HG02610 (cell line): ENCODE results near the gene HMGCR.

Source experiments
- ATAC-seq: cut with Tn5 transposase; IDR thresholded peaks from one replicate; pipeline ENCODE4 v1.9.1; 2021; ENCODE audit warnings: mild to moderate bottlenecking, moderate library complexity; ENCODE audit not compliant: unreplicated experiment

Gene HMGCR

GRCh38 chr5:75380099-75380498 lies 43.1 kb downstream of the HMGCR start:
- ATAC-seq, result no peak

DNA sequence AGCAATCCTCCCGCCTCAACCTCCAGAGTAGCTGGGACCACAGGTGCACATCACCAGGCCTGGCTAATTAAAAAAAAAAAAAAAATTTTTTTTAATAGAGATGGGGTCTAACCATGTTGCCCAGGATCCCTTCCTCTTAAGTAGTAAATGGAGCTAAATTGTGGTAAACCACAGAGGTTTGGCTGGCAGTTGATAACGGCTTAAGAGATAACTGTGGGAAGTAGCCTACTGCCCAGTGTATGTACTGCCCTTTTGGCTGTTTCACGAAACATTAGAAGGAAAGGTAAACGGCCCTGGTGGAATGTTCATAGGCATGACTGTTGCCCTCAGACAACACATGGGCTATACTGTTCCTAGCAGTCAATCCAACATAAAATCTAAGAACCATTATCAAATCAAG lies 44.4 kb downstream of the HMGCR start:
- ATAC-seq, result no peak

GRCh38 chr5:75384218-75384617 lies 47.2 kb downstream of the HMGCR start:
- ATAC-seq, result no peak

DNA sequence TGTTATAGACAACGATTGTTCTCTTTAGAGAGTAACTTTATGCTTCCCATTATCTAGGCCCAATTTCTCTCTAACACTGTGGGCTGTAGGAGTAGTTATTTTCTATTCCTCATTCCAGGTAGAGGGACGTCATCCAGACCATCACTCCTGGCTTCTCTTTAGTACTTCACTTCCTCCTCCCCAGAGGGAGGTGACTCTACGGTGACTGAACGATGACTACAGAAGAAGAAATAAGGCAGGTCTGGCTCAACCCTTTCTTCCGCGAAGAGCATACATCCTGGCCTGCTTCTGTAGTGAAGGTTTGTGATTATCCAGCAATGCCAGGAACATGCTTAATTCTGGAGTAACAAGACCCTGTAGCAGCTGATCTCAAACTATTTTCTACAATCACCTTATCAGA lies 50.8 kb downstream of the HMGCR start:
- no peak for ATAC-seq

DNA sequence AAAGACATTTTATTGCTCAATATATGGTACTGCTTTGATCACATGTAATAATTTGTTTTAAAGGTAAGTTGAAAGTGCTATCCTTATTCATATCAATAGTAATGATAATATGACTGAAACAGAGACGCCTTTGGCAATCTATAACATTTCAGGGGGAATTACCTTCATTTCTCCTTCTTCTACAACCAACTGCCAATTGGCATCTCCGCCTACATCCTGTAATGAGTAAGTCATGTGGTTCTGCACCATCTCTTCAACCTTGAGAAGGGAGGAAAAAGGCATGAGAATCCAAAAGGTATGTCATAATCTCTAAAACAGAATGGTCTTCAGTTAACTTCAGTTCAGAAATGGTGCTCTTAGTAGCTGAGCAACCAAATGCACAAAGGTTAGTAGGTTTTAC lies 52.4 kb downstream of the HMGCR start:
- ATAC-seq, result no peak

GRCh38 chr5:75395277-75395676 lies 58.3 kb downstream of the HMGCR start:
- no peak for ATAC-seq

GRCh38 chr5:75405296-75405695 lies 68.3 kb downstream of the HMGCR start:
- ATAC-seq, result no peak
